Astrocyte (in vitro differentiated cells and primary cell): ENCODE data around the gene ASB18. TPM values are rescaled to one million over a fixed set of nuclear protein-coding genes. Genes with fewer than 3 reads are reported as not detected.

Experiments
- DNase-seq: peaks from one replicate; pipeline ENCODE4 v3.0.0-alpha.2; 2010; ENCODE audit warnings: low read depth
- FAIRE-seq: peaks from 2 replicates; lab custom pipeline; 2011; peaks lifted over from hg19 to GRCh38; lab: Jason Lieb, UNC
- H2AFZ ChIP-seq: 2 replicates; pipeline ENCODE4 v1.6.0; 2012; ENCODE audit warnings: low read depth, low read length, inconsistent platforms
- H3K27ac ChIP-seq: 2 replicates; pipeline ENCODE4 v1.5.1; 2011; ENCODE audit warnings: low read depth, low read length, inconsistent platforms
- H3K27me3 ChIP-seq: 2 replicates; pipeline ENCODE4 v1.6.0; 2011; ENCODE audit warnings: low read length, inconsistent platforms; ENCODE audit not compliant: insufficient read depth
- H3K36me3 ChIP-seq: 2 replicates; pipeline ENCODE4 v1.5.1; 2011; ENCODE audit warnings: low read length, inconsistent platforms; ENCODE audit not compliant: insufficient read depth
- H3K4me1 ChIP-seq: 2 replicates; pipeline ENCODE4 v1.5.1; 2011; ENCODE audit warnings: low read length, inconsistent platforms; ENCODE audit not compliant: insufficient read depth
- H3K4me2 ChIP-seq: 2 replicates; pipeline ENCODE4 v1.6.0; 2012; ENCODE audit warnings: low read length, inconsistent platforms
- H3K4me3 ChIP-seq: 2 replicates; pipeline ENCODE4 v1.5.1; 2011; ENCODE audit warnings: low read depth, mild to moderate bottlenecking, low read length, inconsistent platforms; ENCODE audit not compliant: insufficient read depth
- H3K79me2 ChIP-seq: 2 replicates; pipeline ENCODE4 v1.6.0; 2012; ENCODE audit warnings: mild to moderate bottlenecking, low read length, inconsistent platforms; ENCODE audit not compliant: insufficient read depth
- H3K9ac ChIP-seq: 2 replicates; pipeline ENCODE4 v1.6.0; 2012; ENCODE audit warnings: mild to moderate bottlenecking, low read length, inconsistent platforms
- H3K9me3 ChIP-seq: 2 replicates; pipeline ENCODE4 v1.5.1; 2012; ENCODE audit warnings: low read depth, mild to moderate bottlenecking, low read length, inconsistent platforms; ENCODE audit not compliant: insufficient read depth
- H4K20me1 ChIP-seq: 2 replicates; pipeline ENCODE4 v1.6.0; 2012; ENCODE audit warnings: low read length, inconsistent platforms; ENCODE audit not compliant: insufficient read depth
- H3K27ac Mint-ChIP-seq: one replicate; pipeline ENCODE4 v1.8.0; 2021; ENCODE audit warnings: mild to moderate bottlenecking, mixed read lengths; ENCODE audit not compliant: unreplicated experiment
- H3K27me3 Mint-ChIP-seq: one replicate; pipeline ENCODE4 v1.8.0; 2021; ENCODE audit warnings: low read depth, mixed read lengths; ENCODE audit not compliant: unreplicated experiment
- H3K36me3 Mint-ChIP-seq: one replicate; pipeline ENCODE4 v1.8.0; 2021; ENCODE audit warnings: low read depth, mixed read lengths; ENCODE audit not compliant: unreplicated experiment
- H3K4me1 Mint-ChIP-seq: one replicate; pipeline ENCODE4 v1.8.0; 2021; ENCODE audit warnings: low read depth, mixed read lengths; ENCODE audit not compliant: unreplicated experiment
- H3K4me3 Mint-ChIP-seq: one replicate; pipeline ENCODE4 v1.8.0; 2021; ENCODE audit warnings: mild to moderate bottlenecking, moderate library complexity, mixed read lengths; ENCODE audit not compliant: unreplicated experiment
- H3K9me3 Mint-ChIP-seq: one replicate; pipeline ENCODE4 v1.8.0; 2021; ENCODE audit warnings: mild to moderate bottlenecking, mixed read lengths; ENCODE audit not compliant: unreplicated experiment
- EZH2 ChIP-seq: IDR thresholded peaks from 2 replicates; pipeline ENCODE4 v1.6.1; 2012; ENCODE audit warnings: mild to moderate bottlenecking, low read length, inconsistent platforms; ENCODE audit not compliant: insufficient read depth
- total RNA-seq: library from RNA; stranded (reverse); gene quantifications from 2 replicates; pipeline ENCODE4 v1.2.1, GENCODE V29; 2021
- TF ChIP-seq, protein P1 (sequence below): IDR thresholded peaks from 2 replicates; pipeline ENCODE4 v1.5.1; 2011; ENCODE audit warnings: low read depth, mild to moderate bottlenecking, inconsistent platforms, low read length, moderate library complexity; ENCODE audit not compliant: insufficient read depth

The ASB18 gene
- total RNA-seq, 1 donor from 2014 or later = not detected

DNA sequence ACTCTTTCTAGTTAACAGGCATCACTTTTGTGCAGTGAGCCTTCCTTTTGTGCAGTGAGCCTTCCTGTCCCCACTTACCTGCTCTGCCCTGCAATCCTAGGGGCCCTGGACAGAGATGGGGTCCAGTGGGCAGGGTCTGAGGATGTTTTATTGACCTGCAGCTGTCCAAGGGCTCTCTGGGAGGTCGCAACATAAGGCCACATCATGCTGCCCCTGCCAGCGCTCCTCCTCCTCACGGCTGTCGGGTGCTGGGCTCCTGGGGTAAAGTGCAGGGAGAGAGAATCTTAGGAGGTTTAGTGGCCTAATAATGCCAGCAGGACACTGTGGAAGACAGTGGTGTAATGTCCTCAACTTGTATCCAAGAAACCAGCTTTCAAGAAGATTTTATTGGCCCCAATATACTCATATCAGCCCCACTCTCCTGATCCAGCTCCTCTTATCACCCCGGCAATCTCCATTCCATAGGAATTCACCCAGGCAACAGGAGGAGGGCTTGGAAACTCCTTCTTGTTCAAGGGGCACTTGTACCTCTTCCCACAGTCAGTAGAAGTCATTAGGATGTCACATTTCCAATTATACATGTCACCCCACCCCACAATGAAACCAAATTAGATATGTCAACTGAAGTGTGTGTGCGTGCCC, 41.9 kb upstream of the ASB18 start:
- H3K36me3 Mint-ChIP-seq = no peaks in the 10 kb centered on the region
- no peaks in the 10 kb centered on the region for H3K79me2 ChIP-seq
- no peak for TF ChIP-seq EZH2
- TF ChIP-seq, protein P1, sequence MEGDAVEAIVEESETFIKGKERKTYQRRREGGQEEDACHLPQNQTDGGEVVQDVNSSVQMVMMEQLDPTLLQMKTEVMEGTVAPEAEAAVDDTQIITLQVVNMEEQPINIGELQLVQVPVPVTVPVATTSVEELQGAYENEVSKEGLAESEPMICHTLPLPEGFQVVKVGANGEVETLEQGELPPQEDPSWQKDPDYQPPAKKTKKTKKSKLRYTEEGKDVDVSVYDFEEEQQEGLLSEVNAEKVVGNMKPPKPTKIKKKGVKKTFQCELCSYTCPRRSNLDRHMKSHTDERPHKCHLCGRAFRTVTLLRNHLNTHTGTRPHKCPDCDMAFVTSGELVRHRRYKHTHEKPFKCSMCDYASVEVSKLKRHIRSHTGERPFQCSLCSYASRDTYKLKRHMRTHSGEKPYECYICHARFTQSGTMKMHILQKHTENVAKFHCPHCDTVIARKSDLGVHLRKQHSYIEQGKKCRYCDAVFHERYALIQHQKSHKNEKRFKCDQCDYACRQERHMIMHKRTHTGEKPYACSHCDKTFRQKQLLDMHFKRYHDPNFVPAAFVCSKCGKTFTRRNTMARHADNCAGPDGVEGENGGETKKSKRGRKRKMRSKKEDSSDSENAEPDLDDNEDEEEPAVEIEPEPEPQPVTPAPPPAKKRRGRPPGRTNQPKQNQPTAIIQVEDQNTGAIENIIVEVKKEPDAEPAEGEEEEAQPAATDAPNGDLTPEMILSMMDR = no peak

DNA sequence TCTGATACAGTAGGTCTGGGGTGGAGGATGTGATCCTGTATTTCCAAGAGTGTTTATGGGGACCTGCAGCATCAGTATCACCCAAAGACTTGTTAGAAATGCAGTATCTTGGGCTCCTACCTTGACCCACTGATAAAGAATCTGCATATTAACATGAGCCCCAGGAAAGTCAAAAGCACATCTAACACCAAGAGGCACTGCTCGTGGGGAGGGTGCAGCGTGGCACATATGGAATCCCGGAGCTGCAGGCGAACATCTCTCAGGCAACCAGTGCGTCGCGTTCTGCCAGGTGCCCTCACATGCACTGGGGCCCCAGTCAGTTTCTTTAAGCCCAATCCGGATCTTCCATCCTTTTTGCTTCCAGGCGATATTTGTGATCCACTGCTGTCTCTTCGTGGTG, 41.3 kb upstream of the ASB18 start:
- Histone ChIP-seq H3K36me3 (no peaks in the 10 kb centered on the region), H3K27ac (no peak overlapping the region), H3K4me3 (no peak overlapping the region), H3K27me3 (no peaks in the 10 kb centered on the region), H4K20me1 (no peaks in the 10 kb centered on the region), H3K9me3 (no peaks in the 10 kb centered on the region), H3K79me2 (no peaks in the 10 kb centered on the region), H2AFZ (no peak overlapping the region), H3K4me2 (no peak overlapping the region), H3K4me1 (no peaks in the 10 kb centered on the region), H3K9ac (no peak overlapping the region)
- no peak for FAIRE-seq
- Mint-ChIP-seq H3K4me1 (no peaks in the 10 kb centered on the region), H3K27ac (no peak overlapping the region), H3K36me3 (no peaks in the 10 kb centered on the region), H3K9me3 (no peaks in the 10 kb centered on the region), H3K27me3 (peaks cover 24% of the 10 kb centered on the region), H3K4me3 (no peak overlapping the region)
- no peak for TF ChIP-seq EZH2
- TF ChIP-seq, protein P1 = no peak
- DNase-seq = no peak

More for the DNA sequence above, 41.9 kb upstream of the ASB18 start:
- H3K4me3 Mint-ChIP-seq = no peak overlapping the region
- Histone ChIP-seq H3K4me2 (no peak overlapping the region), H2AFZ (no peak overlapping the region), H3K4me1 (no peaks in the 10 kb centered on the region), H3K9me3 (no peaks in the 10 kb centered on the region), H3K4me3 (no peak overlapping the region), H3K27ac (no peak overlapping the region), H3K36me3 (no peaks in the 10 kb centered on the region), H3K27me3 (no peaks in the 10 kb centered on the region), H4K20me1 (no peaks in the 10 kb centered on the region), H3K9ac (no peak overlapping the region)
- DNase-seq = no peak
- peaks cover 24% of the 10 kb centered on the region for H3K27me3 Mint-ChIP-seq
- no peak overlapping the region for H3K27ac Mint-ChIP-seq
- no peak for FAIRE-seq
- no peaks in the 10 kb centered on the region for H3K4me1 Mint-ChIP-seq
- H3K9me3 Mint-ChIP-seq = no peaks in the 10 kb centered on the region

DNA sequence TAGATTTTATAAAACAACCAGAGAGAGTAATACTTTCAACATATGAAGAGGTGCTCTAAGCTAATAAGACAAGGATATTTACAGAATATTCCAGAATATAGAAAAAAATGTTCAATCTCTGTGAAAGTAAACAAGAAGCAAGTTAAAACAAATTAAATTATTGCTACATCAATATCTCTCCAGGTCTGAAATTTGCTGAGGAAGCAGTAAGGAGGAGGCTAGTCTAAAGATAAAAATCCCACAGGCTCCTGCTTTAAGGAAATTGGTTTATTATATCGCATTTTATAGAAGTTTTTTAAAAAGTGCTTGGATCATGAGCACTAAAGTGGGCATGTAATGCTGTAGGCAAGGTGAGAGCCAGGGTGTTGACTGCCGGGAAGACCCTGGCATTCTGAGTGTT, 39.7 kb upstream of the ASB18 start:
- H3K27ac Mint-ChIP-seq = no peak overlapping the region
- no peaks in the 10 kb centered on the region for H3K4me1 ChIP-seq
- no peak overlapping the region for H3K27ac ChIP-seq
- no peak overlapping the region for H2AFZ ChIP-seq
- peaks cover 5% of the 10 kb centered on the region for H3K9me3 Mint-ChIP-seq
- peaks cover 24% of the 10 kb centered on the region for H3K27me3 Mint-ChIP-seq
- H3K36me3 ChIP-seq = no peaks in the 10 kb centered on the region
- no peak for FAIRE-seq
- no peak overlapping the region for H3K4me3 ChIP-seq
- TF ChIP-seq, protein P1 = no peak
- no peak for TF ChIP-seq EZH2
- H3K9ac ChIP-seq = no peak overlapping the region
- no peak overlapping the region for H3K4me3 Mint-ChIP-seq
- H3K27me3 ChIP-seq = no peaks in the 10 kb centered on the region
- H3K79me2 ChIP-seq = no peaks in the 10 kb centered on the region
- H3K9me3 ChIP-seq = no peaks in the 10 kb centered on the region
- no peak overlapping the region for H3K4me2 ChIP-seq
- no peaks in the 10 kb centered on the region for H3K4me1 Mint-ChIP-seq
- no peaks in the 10 kb centered on the region for H3K36me3 Mint-ChIP-seq
- no peaks in the 10 kb centered on the region for H4K20me1 ChIP-seq
- DNase-seq = no peak
